ENCODE results near the gene STXBP6. TPM values are rescaled to one million over a fixed set of nuclear protein-coding genes. Genes with fewer than 3 reads are reported as not detected.
"Not testable (repeated sequence)": the region's sequence is repeated elsewhere in the genome, so short reads cannot be mapped to it uniquely, and the experiment has no call there.

Gene STXBP6
- total RNA-seq, 1 donor from 2014 or later, result 0.63 TPM

DNA sequence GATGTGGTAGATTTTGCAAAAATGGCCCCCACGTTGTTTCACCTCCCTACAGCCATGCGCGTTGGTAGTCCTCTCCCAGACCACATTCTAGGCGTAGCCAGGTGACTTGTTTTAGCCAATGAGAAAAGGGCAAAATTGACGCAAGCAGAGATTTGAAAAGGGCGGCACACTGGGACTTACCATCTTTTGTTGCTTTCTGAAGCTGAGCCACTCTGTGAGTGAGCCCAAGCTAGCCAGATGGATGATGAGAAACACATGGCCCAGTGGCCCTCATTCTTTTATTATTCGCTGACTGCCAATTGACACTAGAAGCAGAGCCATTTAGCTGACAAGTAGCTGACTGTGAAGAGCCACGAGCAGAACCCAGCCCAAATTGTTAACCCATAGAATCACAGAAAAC is 274.0 kb downstream of the STXBP6 start:
- TF ChIP-seq, protein P1, sequence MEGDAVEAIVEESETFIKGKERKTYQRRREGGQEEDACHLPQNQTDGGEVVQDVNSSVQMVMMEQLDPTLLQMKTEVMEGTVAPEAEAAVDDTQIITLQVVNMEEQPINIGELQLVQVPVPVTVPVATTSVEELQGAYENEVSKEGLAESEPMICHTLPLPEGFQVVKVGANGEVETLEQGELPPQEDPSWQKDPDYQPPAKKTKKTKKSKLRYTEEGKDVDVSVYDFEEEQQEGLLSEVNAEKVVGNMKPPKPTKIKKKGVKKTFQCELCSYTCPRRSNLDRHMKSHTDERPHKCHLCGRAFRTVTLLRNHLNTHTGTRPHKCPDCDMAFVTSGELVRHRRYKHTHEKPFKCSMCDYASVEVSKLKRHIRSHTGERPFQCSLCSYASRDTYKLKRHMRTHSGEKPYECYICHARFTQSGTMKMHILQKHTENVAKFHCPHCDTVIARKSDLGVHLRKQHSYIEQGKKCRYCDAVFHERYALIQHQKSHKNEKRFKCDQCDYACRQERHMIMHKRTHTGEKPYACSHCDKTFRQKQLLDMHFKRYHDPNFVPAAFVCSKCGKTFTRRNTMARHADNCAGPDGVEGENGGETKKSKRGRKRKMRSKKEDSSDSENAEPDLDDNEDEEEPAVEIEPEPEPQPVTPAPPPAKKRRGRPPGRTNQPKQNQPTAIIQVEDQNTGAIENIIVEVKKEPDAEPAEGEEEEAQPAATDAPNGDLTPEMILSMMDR (conservative IDR thresholded peaks at IDR 0.05; ENCODE audit: low read depth, low read length), result no peak
- H3K4me3 ChIP-seq (ENCODE audit: low read depth, low read length), result no peak overlapping the region
- DNase-seq (ENCODE audit: low read depth), result no peak

DNA sequence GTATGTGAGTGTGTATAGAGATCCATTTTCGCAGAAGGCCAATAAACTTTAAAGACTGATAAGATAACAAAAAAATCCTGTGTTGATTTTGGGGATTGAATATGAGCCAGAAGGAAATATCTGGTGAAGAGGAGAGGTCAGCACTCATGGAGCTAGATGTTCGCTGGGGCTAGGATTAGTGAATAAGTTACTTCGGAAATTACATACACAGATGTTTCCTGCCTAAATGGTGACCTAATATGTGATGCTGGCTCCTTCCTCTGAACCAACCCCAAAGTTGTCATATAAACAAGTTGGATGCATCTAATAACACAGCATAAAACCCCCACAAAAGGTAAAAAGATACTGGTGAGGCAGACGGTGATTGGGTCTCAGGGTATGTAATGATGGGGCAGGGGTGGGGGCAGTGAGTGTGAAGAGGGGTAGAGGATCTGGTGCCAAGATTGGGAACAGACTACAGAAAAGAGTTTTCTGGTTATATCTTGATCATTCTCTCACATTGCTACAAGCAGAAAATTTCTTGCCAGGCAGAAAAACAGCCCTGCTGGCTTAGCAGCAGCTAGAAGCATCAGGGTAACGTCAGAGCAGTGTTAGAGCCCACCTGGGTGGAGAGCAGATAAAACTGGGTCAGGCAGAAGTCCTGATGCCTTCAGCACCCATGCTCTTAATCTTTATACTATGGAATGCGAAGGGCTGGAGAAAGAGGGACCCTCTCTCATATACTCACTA is 275.6 kb downstream of the STXBP6 start:
- H3K4me3 ChIP-seq (ENCODE audit: low read depth, low read length), result no peak overlapping the region
- TF ChIP-seq, protein P1 (conservative IDR thresholded peaks at IDR 0.05; ENCODE audit: low read depth, low read length), result no peak
- no peak for DNase-seq (ENCODE audit: low read depth)

DNA sequence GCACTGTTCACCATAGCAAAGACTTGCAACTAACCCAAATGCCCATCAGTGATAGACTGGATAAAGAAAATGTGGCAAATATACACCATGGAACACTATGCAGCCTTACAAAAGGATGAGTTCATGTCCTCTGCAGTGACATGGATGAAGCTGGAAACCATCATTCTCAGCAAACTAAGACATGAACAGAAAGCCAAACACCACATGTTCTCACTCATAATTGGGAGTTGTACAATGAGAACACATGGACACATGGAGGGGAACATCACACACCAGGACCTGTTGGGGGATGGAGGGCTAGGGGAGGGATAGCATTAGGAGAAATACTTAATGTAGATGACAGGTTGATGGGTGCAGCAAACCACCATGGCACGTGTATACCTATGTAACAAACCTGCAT is 276.4 kb downstream of the STXBP6 start:
- DNase-seq (ENCODE audit: low read depth); H3K4me3 ChIP-seq (ENCODE audit: low read depth, low read length): not testable (repeated sequence)

DNA sequence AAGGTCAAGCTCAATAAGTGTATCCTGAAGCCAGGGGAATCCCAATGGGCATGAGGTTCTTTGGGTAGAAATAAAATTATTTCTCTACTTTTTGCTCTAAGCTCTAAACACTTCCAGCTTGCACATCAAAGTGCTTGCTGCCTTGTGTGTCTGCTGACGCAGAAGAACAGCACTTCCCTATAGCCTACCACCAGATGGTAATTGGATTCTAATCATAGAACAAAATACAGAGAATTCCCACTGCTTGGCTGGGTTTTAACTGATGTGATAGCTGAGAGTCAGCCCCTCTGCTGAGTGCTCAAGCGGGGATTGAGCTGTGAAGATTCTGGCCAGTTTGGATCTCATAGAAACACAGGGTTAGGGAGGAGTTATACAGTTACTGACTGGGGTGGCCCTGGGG is 283.5 kb downstream of the STXBP6 start:
- TF ChIP-seq, protein P1 (conservative IDR thresholded peaks at IDR 0.05; ENCODE audit: low read depth, low read length), result no peak
- no peak overlapping the region for H3K4me3 ChIP-seq (ENCODE audit: low read depth, low read length)
- DNase-seq (ENCODE audit: low read depth), result no peak

DNA sequence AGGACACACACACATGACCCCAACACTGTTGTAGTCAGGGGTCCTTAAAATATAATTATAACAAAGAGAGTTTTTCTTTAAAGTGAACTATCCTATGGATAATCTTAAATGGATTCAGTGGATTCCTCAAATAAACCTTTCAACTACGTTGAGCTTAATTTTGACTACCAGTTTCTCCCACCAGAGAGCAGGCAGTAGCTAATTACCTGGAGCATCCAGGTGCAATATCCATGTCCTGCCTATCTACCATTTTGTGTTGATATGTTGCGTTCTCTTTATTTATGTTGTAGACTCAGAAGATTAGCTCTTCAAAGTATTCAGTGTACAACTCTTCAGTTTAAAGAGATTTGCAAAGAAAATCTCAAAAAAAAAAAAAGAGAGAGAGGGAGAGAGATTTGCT is 288.8 kb downstream of the STXBP6 start:
- TF ChIP-seq, protein P1 (conservative IDR thresholded peaks at IDR 0.05; ENCODE audit: low read depth, low read length), result no peak
- H3K4me3 ChIP-seq (ENCODE audit: low read depth, low read length), result no peak overlapping the region
- no peak for DNase-seq (ENCODE audit: low read depth)
